Measurements from ENCODE around the gene INF2.

The INF2 gene

GRCh38 chr14:104706733-104707607 is 17.6 kb downstream of the INF2 start:
- no peak for DNase-seq

- no peak for DNase-seq
These were observed 18.5 kb downstream of the INF2 start for GRCh38 chr14:104707608-104708595.

- DNase-seq: peak; percentile 71
These were observed 19.3 kb downstream of the INF2 start for GRCh38 chr14:104708606-104709268.

DNA sequence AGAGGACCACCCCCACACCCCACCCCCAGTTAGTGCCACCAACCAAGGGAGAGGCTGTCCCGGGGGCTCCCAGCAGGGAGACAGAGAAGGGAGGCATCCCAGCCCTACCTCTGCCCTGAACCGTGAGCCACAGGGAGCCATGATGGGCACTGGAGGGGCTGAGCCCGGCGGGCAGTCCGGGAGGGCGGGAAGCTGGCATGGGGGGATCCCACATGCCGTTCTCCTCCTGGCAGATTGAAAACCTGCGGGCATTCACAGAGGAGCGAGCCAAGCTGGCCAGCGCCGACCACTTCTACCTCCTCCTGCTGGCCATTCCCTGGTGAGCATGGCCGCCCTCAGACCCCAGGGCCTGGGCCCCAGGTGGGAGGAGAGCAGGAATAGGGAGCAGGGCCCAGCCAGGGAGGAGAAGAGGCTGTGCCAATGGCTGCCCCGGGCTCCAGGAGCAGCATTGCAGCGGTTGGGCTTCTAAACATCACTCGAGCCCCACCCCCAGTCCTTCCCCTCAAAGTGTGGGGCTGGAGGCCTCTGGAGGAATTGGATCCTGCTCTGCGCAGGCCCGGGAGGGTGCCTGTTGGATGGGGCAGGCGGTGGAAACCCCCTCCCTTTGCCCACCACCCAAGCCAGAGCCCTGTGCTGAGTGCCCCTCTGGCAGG is 20.1 kb downstream of the INF2 start:
- no peak for DNase-seq

DNA sequence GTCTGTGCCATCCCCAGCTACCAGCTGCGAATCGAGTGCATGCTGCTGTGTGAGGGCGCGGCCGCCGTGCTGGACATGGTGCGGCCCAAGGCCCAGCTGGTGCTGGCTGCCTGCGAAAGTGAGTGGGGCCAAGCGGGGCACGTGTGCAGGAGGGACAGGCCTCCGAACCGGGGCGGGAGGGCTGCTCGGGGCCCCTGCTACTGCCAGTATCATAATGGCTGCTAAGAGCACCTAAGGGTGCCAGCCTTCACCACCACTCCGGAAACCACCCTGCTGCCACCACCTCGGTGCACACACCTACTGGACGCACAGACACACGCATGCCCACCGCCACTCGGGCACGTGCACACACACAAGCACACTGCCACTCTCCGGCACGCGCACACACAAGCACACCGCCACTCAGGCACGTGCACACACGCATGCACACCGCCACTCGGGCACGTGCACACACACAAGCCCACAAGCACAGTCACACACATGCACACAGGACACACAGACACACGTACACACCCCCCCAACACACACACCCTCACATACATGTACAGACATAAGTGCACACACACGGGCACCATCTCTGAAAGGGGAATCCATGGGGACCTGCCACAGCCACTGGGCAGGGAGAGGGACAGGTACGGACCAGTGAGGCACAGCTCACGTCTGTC is 20.8 kb downstream of the INF2 start:
- no peak for DNase-seq

DNA sequence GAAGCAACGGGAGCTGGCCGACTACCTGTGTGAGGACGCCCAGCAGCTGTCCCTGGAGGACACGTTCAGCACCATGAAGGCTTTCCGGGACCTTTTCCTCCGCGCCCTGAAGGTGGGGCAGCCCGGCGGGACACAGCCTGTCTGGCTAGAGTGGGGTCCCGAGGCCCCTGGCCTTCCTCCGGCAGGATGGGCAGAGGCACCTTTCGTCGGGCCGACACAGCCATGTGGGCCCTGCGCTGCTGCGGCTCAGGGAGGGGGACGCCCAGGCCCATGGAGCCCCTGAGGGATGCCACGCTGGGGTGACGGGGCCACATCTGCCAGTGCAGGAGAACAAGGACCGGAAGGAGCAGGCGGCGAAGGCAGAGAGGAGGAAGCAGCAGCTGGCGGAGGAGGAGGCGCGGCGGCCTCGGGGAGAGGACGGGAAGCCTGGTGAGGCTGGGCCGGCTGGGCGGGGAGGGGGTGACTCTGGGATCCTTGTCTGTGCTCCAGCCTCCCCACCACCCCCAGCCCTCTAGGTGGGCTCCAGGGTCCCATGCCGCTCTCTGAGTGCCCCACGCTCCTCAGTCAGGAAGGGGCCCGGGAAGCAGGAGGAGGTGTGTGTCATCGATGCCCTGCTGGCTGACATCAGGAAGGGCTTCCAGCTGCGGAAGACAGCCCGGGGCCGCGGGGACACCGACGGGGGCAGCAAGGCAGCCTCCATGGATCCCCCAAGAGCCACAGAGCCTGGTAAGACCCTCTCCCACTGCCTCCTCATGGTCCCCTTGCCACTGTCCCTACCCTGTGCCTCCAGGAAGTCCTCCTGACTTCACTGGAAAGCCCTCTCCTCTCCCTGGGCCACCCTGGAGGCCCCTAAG is 23.7 kb downstream of the INF2 start:
- DNase-seq: no peak

- no peak for DNase-seq
These were observed 24.6 kb downstream of the INF2 start for GRCh38 chr14:104714066-104714465.

- DNase-seq: no peak
These were observed 25.3 kb downstream of the INF2 start for GRCh38 chr14:104714681-104715080.

DNA sequence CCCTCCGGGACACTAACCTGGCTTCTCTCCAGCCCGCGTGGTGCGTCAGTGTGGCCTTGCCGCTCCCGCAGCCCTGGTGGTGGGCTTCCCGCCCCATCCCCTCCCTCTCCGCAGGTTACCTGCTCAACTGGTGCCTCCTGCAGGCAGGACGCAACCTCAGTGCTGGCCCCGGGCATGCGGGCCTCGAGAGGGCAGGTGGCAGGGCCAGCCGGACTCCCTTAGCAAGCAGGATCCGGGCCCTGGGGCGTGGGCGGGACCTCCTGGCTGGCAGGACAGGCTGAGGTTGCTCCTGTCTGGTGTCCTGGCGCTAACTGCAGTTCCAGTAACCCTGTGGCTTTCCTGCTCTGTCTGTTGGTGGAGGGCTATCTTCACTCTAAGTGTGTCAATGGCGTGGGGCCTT is 26.0 kb downstream of the INF2 start:
- no peak for DNase-seq

DNA sequence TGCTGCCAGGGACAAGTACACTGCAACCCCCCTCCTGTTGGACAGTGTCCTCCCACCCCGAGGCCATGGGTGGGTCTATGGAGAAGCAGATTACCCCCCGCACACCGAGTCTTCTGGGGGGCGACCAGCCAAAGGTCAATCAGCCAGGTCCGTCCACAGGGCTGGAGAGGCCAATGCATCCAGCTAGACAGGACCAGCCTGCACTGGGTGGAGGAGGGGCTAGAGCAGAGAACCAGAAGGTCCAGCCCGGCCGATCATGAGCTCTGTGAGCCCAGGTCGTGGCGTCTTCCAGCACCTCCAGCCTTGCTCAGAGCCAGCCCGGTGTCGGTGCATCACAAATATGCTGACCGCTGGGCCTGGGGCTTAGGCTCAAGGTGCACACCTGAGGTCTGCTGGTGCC is 26.5 kb downstream of the INF2 start:
- DNase-seq: no peak

GRCh38 chr14:104717137-104717536 is 27.7 kb downstream of the INF2 start:
- no peak for DNase-seq

GRCh38 chr14:104717646-104718045 is 28.2 kb downstream of the INF2 start:
- DNase-seq: no peak

- DNase-seq: no peak
These were observed 28.7 kb downstream of the INF2 start for GRCh38 chr14:104718147-104718546.

DNA sequence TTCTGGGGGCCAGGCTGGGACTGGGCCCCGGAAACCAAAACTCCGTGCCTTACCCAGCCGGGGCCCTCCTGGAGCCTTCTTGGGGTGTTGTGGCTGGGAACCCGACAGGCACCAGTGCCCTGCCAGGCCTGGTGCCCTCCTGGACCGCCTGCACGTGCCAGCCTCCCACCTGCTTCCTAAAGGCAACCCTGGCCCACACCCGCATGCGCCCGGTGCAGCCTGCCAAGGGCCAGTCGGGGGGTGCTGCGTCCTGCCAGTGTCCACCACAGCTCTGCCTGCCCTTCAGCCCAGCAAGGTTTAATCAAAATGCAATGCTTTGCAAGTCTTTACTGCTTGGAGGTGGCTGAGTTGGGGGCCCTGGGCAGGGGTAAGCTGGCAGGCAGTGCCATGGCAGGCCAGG is 29.5 kb downstream of the INF2 start:
- no peak for DNase-seq

- no peak for DNase-seq
These were observed 29.9 kb downstream of the INF2 start for GRCh38 chr14:104719343-104719742.

DNA sequence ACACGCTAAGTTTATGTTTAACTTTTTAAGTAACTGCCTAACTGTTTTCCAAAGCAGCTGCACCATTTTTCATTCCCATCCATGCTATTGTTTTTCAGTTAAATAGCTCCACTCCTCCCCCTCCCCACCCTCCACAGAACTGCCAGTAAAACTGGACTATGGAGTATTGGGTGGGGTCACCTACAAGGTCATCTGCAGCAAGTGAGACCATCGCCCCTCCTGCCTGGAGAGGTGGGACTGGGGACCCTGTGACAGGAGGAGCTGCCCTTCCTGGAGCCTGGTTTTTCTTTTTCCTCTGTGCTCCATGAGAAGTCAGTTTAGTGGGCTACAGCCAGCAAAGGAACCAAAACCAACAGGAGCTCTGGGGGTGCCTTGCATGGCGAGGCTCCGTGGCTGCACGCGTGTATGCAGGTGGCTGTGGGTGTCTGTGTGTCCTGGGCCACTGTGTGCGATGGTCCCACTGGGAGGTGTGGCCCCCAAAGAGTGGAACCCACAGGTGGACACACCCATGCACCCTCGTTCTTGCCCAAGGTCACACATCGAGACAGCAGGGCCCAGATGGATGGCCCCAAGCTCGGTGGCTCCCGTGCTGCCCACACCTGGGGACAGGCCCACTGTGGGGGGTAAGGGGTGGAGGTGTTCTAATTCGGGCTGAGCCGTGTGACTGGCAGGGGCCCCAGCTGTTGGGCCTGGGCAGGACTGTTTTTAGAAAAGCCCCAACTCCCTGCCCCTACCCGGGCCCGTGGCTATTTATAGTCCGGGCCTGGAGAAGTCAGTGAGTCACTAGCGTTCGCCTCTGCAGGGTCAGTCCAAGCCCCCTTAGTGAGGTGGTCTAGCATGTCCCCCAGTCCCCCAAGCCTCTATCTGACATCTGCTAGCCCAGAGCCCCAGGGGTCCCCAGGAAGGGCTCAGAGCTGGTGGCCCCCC is 32.4 kb downstream of the INF2 start:
- no peak for DNase-seq

GRCh38 chr14:104722938-104723650 is 33.7 kb downstream of the INF2 start:
- DNase-seq: no peak

DNA sequence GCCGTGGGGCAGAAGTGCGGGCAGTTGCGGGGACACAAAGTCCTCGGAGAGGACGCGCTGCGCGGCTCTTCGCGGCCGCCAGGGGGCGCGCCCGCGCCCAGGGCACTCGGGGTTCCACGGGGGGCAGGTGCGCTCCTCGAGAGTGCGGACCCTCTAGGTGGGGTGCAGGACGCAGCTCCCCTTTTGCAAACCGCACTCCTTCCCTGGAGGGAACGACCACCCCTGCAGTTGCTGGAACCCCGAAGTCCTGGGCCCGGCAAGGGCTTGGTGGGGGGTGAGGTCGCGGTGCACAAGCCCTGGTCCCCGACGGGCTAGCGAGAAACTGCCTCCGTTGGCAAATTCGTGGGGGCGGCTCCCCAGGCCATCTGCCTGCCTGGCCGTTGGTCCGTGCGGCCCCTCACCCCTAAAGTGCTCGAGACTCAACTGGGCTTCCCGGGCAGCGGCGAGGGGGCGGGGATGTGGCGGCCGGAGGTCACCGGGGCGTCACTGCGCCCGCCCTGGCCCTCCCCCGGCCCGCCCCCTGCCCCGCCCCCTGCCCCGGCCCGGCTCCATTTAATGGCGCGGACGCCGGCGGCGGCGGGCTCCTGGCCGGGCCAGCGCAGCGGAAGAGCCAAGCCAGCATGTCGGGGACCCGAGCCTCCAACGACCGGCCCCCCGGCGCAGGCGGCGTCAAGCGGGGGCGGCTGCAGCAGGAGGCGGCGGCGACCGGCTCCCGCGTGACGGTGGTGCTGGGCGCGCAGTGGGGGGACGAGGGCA is 34.4 kb downstream of the INF2 start, which contains the start of gene ADSS1:
TSS of gene ADSS1 (plus strand) at position 579 of the 756 bp plus-strand sequence. CDS start at position 621, 42 bp downstream.
- DNase-seq: peak; percentile 68
